ENCODE measurements around the gene LYPD6.
"Not testable (repeated sequence)": the region's sequence is repeated elsewhere in the genome, so short reads cannot be mapped to it uniquely, and the experiment has no call there.

Gene LYPD6

DNA sequence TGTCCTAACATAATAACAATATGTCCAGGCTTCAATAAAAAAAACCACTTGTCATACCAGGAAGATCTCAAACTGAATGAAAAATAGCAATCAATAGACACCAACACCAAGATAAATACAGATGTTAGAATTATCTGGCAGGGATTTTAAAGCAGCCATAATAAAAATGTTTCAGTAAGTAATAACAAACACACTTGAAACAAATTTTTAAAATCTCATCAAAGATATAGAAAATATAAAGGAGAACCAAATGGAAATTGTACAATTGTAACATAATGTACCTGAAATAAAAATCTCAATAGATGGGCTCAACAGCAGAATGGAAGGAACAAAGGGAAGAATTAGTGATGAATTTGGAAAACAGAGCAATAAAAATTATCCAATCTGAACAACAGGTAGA lies 128.1 kb downstream of the LYPD6 start:
- no peak for FAIRE-seq

DNA sequence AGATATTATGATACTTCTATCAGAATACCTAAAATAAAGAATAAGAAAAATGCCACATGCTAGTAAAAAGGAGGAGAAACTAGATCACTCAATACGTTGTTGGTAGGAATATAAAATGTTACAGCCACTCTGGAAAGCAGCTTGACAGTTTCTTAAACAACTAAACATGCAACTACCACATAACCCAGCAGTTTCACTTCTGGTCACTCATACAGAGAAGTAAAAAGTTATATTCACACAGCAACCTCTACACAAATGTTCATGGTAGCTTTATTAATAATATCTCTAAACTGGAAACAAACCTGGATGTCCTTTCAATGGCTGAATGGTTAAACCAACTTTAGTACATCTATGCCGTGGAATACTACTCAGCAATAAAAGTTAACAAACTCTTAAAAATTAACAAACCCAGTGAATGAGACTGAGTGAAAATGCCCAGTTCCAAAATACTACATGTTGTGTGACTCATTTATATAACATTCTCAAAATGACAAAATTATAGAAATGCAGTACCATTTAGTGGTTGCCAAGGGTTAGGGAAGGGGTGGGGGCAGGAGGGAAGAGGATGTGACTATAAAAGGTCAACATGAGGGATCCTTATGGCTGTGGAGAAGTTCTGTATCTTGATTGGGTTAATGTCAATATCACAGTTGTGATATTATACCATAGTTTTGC lies 133.1 kb downstream of the LYPD6 start:
- no peak for FAIRE-seq

DNA sequence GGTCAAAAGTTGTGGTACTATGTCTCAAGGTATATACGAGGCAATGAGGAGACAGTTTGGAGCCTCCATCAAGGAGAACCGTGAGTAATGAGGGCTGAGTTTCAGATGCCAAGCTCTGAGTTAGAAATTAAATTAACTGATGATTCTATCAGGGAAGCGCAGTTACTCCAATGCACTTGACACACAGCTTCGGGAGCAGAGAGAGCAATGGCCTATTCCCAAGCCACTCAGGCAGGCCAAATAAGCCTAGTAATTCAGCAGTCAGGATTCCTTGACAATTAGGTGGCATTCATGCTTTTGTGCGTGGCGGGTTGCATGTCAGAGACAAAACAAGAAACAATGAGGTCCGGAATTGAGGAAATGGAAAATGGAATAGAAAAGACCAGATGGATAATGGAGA lies 134.0 kb downstream of the LYPD6 start:
- no peak for FAIRE-seq

DNA sequence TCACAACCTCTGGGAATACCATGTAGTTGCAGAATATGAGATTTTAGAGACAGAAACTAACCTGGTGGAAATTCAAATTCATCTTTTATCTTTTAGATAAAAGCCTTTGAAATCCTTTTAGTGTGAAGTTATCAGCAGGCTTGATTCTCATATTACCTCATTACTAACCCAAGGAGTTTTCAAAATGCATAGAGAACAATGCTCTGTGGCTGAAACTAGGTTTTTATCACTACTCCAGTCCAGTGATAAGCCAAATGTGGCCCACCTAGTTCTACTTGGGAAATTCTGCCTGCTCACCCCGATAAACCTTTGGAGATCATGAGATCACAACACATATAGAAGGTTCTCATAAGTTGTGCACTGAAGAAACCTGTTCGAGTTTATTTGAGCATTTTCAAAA lies 135.5 kb downstream of the LYPD6 start:
- no peak for FAIRE-seq

- no peak for FAIRE-seq
Observed at GRCh38 chr2:149466635-149467034, 136.2 kb downstream of the LYPD6 start.

DNA sequence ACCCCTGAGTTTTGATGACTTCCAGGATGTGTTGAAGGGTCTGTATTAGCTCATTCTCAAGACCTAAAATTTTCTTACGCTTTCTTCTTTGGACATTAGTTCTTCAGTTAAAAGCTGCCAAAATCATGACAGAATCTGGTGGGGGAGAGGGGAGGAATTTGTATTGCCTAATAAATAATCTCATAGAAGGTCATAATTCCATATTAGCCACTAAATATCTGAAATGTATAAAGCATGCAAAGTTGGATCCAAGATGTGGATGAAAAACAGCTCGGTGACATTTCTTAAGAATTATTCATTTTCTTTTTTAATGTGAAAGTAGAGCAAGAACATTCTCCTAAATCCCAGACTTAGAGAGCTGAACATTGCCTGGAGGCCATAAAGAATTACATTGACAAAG lies 137.0 kb downstream of the LYPD6 start:
- no peak for FAIRE-seq

DNA sequence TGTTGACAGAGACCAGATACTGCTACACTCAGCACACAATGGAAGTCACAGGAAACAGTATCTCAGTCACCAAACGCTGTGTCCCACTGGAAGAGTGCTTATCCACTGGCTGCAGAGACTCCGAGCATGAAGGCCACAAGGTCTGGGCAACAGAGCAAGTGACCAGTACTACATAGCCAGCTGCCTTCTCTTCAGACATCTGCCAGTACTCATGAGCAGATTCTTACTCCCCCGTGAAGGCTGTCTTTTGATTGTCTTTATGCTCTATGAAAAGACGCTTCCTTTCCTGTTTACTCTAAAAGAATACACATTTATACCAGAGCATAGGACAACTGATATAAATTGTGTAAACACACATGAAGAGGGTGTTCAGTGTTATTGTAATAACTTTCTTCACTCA lies 138.2 kb downstream of the LYPD6 start:
- no peak for FAIRE-seq

DNA sequence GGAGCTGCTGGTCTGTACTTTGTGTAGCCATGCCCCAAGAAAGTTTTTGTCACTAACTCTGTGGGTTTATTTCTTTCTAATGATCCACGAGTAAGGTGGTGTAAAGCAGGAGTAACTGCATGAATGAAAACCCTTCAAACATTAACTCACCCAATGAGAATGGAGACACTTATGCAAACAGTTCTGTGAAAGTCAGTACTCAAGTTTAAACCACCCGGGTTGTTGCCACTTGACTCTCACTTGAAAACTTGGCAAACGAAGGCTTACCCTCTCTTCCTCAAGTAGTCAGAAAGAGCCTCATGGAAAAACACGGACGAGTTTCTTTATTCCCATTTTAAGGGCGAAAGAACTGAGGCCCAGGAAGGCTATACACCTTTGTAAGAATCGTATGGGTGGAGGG lies 139.7 kb downstream of the LYPD6 start:
- FAIRE-seq: no peak

DNA sequence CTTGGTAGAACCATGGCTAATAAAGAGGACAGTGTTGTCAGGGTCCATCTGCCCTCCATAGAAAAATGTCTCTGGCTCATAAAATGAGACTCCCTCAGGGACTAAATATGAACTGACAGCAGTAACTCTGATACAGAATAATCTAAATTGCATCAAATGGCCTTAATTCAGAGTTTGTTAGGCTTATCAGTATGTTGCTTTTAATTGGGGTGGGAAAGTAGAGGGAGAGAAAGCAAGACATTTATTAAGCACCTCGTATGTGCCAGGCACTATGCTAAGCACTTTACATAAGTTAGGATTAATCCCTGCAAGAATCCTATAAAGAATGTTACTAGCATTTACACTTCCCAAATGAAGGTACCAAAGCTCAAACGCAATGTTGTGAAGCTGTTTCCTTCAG lies 142.0 kb downstream of the LYPD6 start:
- FAIRE-seq: no peak

DNA sequence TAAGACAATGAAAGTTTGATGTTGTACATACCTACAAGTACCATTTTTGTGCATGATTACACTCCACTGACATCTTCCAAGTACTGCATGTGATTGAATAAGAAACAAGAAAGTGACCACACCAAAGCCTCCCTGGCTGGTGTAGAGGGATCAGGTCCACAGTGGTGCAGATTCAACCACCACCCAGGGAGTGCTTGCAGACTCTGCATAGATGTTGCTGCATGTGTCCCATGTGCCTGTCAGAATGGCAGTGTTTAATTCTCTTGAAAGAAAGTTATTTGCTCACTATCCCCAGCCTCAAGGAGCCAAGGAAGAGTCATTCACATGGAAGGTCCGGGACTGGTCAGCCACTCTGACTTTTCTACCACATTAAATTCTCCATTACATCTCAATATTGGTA lies 142.7 kb downstream of the LYPD6 start:
- FAIRE-seq: no peak

GRCh38 chr2:149473521-149473920 lies 143.1 kb downstream of the LYPD6 start:
- no peak for FAIRE-seq

GRCh38 chr2:149483004-149483605 lies 152.7 kb downstream of the LYPD6 start:
- no peak for FAIRE-seq

- FAIRE-seq: no peak
Observed at GRCh38 chr2:149486664-149487063, 156.3 kb downstream of the LYPD6 start.

GRCh38 chr2:149487189-149487588 lies 156.8 kb downstream of the LYPD6 start:
- no peak for FAIRE-seq

DNA sequence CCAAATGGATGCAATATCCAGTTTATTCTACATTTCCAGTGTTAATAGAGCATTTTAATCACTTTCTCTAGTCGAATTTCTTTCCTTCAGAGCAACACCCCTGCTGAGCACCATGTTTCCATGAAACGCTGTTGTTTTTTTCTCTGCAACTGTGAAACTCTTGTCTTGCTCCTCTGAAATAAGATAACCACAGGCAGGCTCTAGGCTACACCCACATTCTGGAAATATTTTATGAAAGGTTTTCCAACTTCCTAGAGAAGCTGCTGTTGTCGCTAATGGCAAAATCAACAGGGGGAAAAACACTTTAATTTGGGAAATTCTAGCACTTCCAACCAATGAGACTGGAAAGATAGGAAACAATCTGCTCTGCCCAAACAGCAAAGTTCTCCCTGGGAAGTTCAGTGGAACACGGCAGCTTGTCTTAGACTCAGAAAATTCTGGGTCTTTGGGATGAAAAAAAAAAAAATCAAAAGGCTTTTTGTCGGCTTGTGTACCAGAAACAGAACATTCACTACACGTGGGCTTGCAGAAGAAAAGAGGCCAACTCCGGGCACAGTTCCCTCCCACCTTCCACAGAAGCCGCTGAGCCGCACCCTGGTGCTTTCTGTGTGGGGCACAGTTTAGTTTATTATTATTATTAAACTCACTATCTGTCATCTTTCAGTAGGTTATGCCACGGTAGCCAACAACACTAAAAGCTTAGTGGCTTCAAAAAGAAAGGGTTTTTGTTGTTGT lies 158.5 kb downstream of the LYPD6 start:
- no peak for FAIRE-seq

DNA sequence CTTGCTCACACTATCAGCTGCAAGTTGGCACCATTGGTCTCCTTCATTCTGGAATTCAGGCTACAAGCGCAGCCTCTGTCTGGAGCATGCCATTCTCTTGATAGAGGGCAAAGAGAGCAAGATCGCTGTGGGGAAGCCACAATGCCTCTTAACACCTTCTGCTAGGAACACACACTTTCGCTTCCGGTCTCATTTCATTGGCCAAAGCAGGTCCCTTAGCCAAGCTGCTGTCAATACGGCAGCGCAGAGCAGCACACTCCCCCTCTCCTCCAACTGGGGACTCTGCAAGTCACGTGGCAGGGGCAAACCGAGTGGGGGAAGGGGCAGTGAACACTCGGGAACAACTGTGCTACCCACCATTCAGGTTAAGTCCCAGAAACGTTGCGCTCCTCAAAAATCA lies 159.1 kb downstream of the LYPD6 start:
- FAIRE-seq: no peak

GRCh38 chr2:149490296-149490695 lies 159.9 kb downstream of the LYPD6 start:
- no peak for FAIRE-seq

- FAIRE-seq: no peak
Observed at GRCh38 chr2:149492923-149493322, 162.5 kb downstream of the LYPD6 start.

- FAIRE-seq: not testable (repeated sequence)
Observed at GRCh38 chr2:149499204-149499603, 168.8 kb downstream of the LYPD6 start.

GRCh38 chr2:149506808-149507207 lies 176.4 kb downstream of the LYPD6 start:
- not testable (repeated sequence) for FAIRE-seq

DNA sequence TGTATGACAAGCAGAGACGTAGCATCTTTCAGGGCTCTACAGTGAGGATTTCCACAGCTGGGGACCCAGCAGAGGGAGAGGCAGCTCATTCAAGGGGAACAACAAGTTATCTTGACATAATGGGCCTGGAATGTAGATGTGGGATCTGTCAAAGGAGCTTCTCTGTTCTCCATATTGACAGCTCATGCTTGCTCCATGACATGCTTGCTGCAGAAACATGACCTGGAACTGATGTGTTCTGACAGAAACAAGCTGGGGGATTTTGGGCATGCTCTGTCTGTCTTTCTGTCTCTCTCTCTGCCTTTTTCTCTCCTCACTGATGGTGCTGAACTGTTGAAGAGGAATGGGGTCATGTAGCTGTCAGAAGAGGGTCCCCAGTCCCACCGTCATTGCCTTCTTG lies 177.6 kb downstream of the LYPD6 start:
- FAIRE-seq: no peak

DNA sequence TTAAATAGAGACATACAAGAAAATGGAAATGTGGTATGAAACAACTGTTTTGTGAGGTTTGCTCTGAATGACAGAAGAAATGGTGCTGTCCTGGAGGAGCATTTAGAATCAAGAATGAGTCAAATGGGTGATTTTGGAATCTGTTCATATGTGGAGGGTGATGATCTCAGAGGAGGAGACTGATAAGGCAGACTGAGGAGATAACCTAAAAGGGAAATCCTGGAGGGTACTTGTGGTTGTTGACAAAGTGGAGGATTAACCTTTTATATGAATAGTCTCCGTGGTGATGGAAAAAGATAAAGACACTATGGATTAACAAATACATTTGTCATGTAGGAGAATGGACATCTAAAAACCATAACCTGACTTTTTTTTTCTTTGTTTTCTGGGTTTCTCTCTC lies 183.1 kb downstream of the LYPD6 start:
- FAIRE-seq: no peak

Measured in endometrium (tissue), 2 donors.